ENCODE results near the gene PRR14. TPM values are rescaled to one million over a fixed set of nuclear protein-coding genes. Genes with fewer than 3 reads are reported as not detected.
A peak's percentile ranks its signal among the peaks of the same experiment; 100 is the strongest.

Gene PRR14
- total and polyA plus RNA-seq, 12 donors = 9.6 to 204 (median 39.3) TPM

DNA sequence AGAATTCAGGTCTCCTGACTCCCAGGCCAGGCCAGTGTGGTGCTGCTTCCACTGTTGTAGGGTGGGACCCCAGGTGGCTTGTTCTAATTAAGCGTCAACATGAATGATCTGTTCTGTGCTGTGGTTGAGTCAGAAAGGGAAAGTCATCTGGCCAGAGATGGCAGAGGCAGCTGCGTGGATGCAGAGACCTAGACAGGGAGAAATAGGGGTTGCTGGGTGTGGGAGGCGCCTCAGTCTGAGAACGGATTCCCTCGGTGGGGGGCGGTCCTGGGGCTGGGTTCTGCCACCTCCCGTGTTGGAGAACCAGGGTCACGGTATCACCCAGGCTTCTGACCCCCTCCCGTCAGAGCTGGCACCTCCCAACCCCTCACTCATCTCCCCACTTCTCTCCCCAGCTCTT lies 13.1 kb downstream of the PRR14 start:
- intact Hi-C loops (cut with DNase I) = no loop called here
- WGBS, 4 donors = 59 to 70% (median 61%) methylated on average over 7 to 9 of the region's 9 CpGs
- Histone ChIP-seq H3K36me3 (replicated peaks in 1 of 2) (peaks cover 0 to 80% of the 10 kb centered on the region in 2 donors), H3K4me1 (replicated peaks in 1 of 2) (peaks cover 24 to 39% of the 10 kb centered on the region in 2 donors), H3K4me3 (no peak overlapping the region), H3K9me3 (replicated peaks in 1 of 3) (no peaks in the 10 kb centered on the region), H3K27me3 (no peaks in the 10 kb centered on the region), H3K27ac (peak overlapping the region in 1 of 5 donors; percentile 52)
- TF ChIP-seq POLR2A (IDR thresholded peaks at IDR 0.05) = no peak
- TF ChIP-seq, protein P1, sequence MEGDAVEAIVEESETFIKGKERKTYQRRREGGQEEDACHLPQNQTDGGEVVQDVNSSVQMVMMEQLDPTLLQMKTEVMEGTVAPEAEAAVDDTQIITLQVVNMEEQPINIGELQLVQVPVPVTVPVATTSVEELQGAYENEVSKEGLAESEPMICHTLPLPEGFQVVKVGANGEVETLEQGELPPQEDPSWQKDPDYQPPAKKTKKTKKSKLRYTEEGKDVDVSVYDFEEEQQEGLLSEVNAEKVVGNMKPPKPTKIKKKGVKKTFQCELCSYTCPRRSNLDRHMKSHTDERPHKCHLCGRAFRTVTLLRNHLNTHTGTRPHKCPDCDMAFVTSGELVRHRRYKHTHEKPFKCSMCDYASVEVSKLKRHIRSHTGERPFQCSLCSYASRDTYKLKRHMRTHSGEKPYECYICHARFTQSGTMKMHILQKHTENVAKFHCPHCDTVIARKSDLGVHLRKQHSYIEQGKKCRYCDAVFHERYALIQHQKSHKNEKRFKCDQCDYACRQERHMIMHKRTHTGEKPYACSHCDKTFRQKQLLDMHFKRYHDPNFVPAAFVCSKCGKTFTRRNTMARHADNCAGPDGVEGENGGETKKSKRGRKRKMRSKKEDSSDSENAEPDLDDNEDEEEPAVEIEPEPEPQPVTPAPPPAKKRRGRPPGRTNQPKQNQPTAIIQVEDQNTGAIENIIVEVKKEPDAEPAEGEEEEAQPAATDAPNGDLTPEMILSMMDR (IDR thresholded peaks at IDR 0.05) = no peak
- DNase-seq = peak in 3 of 7 donors; percentile 21 to 31 (median 23)

DNA sequence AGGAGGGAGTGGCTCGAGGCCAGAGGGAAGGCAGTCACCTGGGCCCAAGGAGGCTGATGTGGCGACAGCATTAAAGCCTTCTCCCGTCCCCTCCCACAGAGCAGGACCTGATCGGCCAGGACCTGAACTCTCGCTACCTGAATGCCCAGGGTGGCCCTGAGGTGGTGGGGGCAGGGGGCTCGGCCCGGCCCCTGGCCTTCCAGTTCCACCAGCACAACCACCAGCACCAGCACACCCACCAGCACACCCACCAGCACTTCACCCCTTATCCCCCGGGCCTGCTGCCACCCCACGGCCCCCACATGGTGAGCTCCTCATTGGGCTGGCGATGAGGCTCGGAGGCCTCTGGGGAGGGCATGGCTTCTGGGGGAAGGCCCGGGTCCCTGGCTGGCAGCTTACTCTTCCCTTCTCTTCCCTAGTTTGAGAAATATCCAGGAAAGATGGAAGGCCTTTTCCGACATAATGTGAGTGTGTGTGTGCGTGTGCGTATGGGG lies 13.9 kb downstream of the PRR14 start:
- TF ChIP-seq POLR2A (IDR thresholded peaks at IDR 0.05) = no peak
- TF ChIP-seq, protein P1 (IDR thresholded peaks at IDR 0.05) = no peak
- peaks cover 0 to 88% of the 10 kb centered on the region in 2 donors for H3K36me3 ChIP-seq (replicated peaks in 1 of 2)
- 80 to 90% (median 86%) methylated on average over 11 to 15 of the region's 15 CpGs for WGBS, 4 donors
- H3K27me3 ChIP-seq = no peaks in the 10 kb centered on the region
- H3K4me3 ChIP-seq = no peak overlapping the region
- H3K4me1 ChIP-seq (replicated peaks in 1 of 2) = peaks cover 23 to 39% of the 10 kb centered on the region in 2 donors
- H3K9me3 ChIP-seq (replicated peaks in 1 of 3) = no peaks in the 10 kb centered on the region
- peak overlapping the region in 1 of 5 donors; percentile 29 for H3K27ac ChIP-seq
- DNase-seq = no peak
- intact Hi-C loops (cut with DNase I) = no loop called here

- Histone ChIP-seq H3K27ac (no peak overlapping the region), H3K9me3 (replicated peaks in 1 of 3) (no peaks in the 10 kb centered on the region), H3K4me1 (replicated peaks in 1 of 2) (peaks cover 17 to 36% of the 10 kb centered on the region in 2 donors), H3K27me3 (no peaks in the 10 kb centered on the region), H3K36me3 (replicated peaks in 1 of 2) (peaks cover 0 to 94% of the 10 kb centered on the region in 2 donors), H3K4me3 (no peak overlapping the region)
- intact Hi-C loops (cut with DNase I) = no loop called here
- no peak for DNase-seq
- no peak for TF ChIP-seq POLR2A (IDR thresholded peaks at IDR 0.05)
- TF ChIP-seq, protein P1 (IDR thresholded peaks at IDR 0.05) = no peak
- WGBS, 4 donors = 76 to 87% (median 80%) methylated on average over 17 to 22 of the region's 22 CpGs
Measured at GRCh38 chr16:30665155-30665829, 14.5 kb downstream of the PRR14 start.

- Histone ChIP-seq H3K9me3 (replicated peaks in 1 of 3) (no peaks in the 10 kb centered on the region), H3K27me3 (no peaks in the 10 kb centered on the region), H3K27ac (no peak overlapping the region), H3K4me1 (replicated peaks in 1 of 2) (peaks cover 12 to 31% of the 10 kb centered on the region in 2 donors), H3K36me3 (replicated peaks in 1 of 2) (peaks cover 0 to 97% of the 10 kb centered on the region in 2 donors), H3K4me3 (no peak overlapping the region)
- DNase-seq = no peak
- intact Hi-C loops (cut with DNase I) = no loop called here
- WGBS, 4 donors = 65 to 76% (median 70%) methylated on average over 4 of the region's 4 CpGs
- TF ChIP-seq, protein P1 (IDR thresholded peaks at IDR 0.05) = no peak
- no peak for TF ChIP-seq POLR2A (IDR thresholded peaks at IDR 0.05)
Measured at GRCh38 chr16:30665830-30666190, 15.1 kb downstream of the PRR14 start.

Data from adrenal gland (tissue), 12 donors.